Activated B cell treated with CpG ODN at 0.5 μM for 24 hours (primary cell): ENCODE measurements around the gene SNAI1. TPM values are rescaled to one million over a fixed set of nuclear protein-coding genes. Genes with fewer than 3 reads are reported as not detected.
"Not testable (repeated sequence)": the region's sequence is repeated elsewhere in the genome, so short reads cannot be mapped to it uniquely, and the experiment has no call there.

Experiments used
- ATAC-seq: fragments of 200-7000 bp; cut with Tn5 transposase; one replicate; pipeline ENCODE4 v1.10.0; 2021; ENCODE audit warnings: low read depth, mild to moderate bottlenecking, moderate library complexity
- CTCF ChIA-PET: fragments of 350-600 bp; sonication (Branson Sonifier 250); formaldehyde crosslinking; loops from one replicate; lab custom pipeline; 2021; ENCODE audit warnings: antibody characterized with exemption; lab: Charles Lee
- POLR2A ChIA-PET: fragments of 350-600 bp; sonication (Branson Sonifier 250); formaldehyde crosslinking; loops from one replicate; lab custom pipeline; 2021; ENCODE audit warnings: antibody characterized with exemption; lab: Charles Lee
- DNase-seq: peaks from one replicate; pipeline ENCODE4 v3.0.0; 2022
- H3K27ac Mint-ChIP-seq: one replicate; pipeline ENCODE4 v1.8.0; 2020; ENCODE audit warnings: mixed read lengths
- H3K27me3 Mint-ChIP-seq: one replicate; pipeline ENCODE4 v1.8.0; 2021; ENCODE audit warnings: mixed read lengths
- H3K36me3 Mint-ChIP-seq: one replicate; pipeline ENCODE4 v1.8.0; 2021; ENCODE audit warnings: low read depth, mixed read lengths
- H3K4me1 Mint-ChIP-seq: one replicate; pipeline ENCODE4 v1.8.0; 2021; ENCODE audit warnings: mixed read lengths
- H3K4me3 Mint-ChIP-seq: one replicate; pipeline ENCODE4 v1.8.0; 2020; ENCODE audit warnings: mild to moderate bottlenecking, mixed read lengths
- H3K9me3 Mint-ChIP-seq: one replicate; pipeline ENCODE4 v1.8.0; 2020; ENCODE audit warnings: mixed read lengths
- CTCF ChIP-seq: fragments of 200-600 bp; IDR thresholded peaks from one replicate; pipeline ENCODE4 v1.8.0; 2022; ENCODE audit warnings: antibody characterized with exemption, mild to moderate bottlenecking
- intact Hi-C: fragments of 100-400 bp; cut with micrococcal nuclease; formaldehyde crosslinking; loops from one replicate; pipeline ENCODE4 v1.15.1; 2024
- total RNA-seq: library from RNA; stranded (reverse); gene quantifications from 2 replicates; pipeline ENCODE4 v1.2.3, GENCODE V29; 2022

SNAI1 gene
- total RNA-seq, 1 donor from 2014 or later = 0.67 TPM

- no peaks in the 10 kb centered on the region for H3K9me3 Mint-ChIP-seq
- peak overlapping the region; percentile 75 for H3K27ac Mint-ChIP-seq
- TF ChIP-seq CTCF = no peak
- peaks cover 19% of the 10 kb centered on the region for H3K4me1 Mint-ChIP-seq
- ChIA-PET POLR2A (no interaction called here), CTCF (no interaction called here)
- peaks cover 54% of the 10 kb centered on the region for H3K36me3 Mint-ChIP-seq
- ATAC-seq (no peak), DNase-seq (no peak)
- intact Hi-C loops = no loop called here
- no peaks in the 10 kb centered on the region for H3K27me3 Mint-ChIP-seq
- no peak overlapping the region for H3K4me3 Mint-ChIP-seq
These were observed 26.1 kb upstream of the SNAI1 start for GRCh38 chr20:49956689-49957088.

GRCh38 chr20:49957089-49957938 is 25.5 kb upstream of the SNAI1 start:
- H3K27me3 Mint-ChIP-seq, H3K4me3 Mint-ChIP-seq, H3K9me3 Mint-ChIP-seq, intact Hi-C loops, DNase-seq, ATAC-seq: not testable (repeated sequence)
- Mint-ChIP-seq H3K4me1 (peaks cover 19% of the 10 kb centered on the region), H3K27ac (peak overlapping the region; percentile 75), H3K36me3 (peaks cover 48% of the 10 kb centered on the region)
- ChIA-PET CTCF (interaction anchor here (0.9 kb wide), 1 partner anchor 114 kb away, joined by 3 read pairs; no protein-coding TSS in a partner anchor), POLR2A (interaction anchor here (0.6 to 1.1 kb wide), 2 partner anchors 21 to 248 kb away, joined by 3 read pairs; partner anchors contain the start of gene RNF114)

- Mint-ChIP-seq H3K4me1 (peaks cover 19% of the 10 kb centered on the region), H3K9me3 (no peaks in the 10 kb centered on the region), H3K4me3 (no peak overlapping the region), H3K36me3 (peaks cover 21% of the 10 kb centered on the region), H3K27ac (no peak overlapping the region), H3K27me3 (no peaks in the 10 kb centered on the region)
- ChIA-PET POLR2A (no interaction called here), CTCF (no interaction called here)
- intact Hi-C loops = no loop called here
- ATAC-seq (no peak), DNase-seq (no peak)
- no peak for TF ChIP-seq CTCF
These were observed 21.4 kb upstream of the SNAI1 start for GRCh38 chr20:49961413-49961812.

GRCh38 chr20:49964964-49965780 is 17.6 kb upstream of the SNAI1 start:
- DNase-seq = no peak
- intact Hi-C loops = no loop called here
- TF ChIP-seq CTCF = no peak
- H3K9me3 Mint-ChIP-seq = no peaks in the 10 kb centered on the region
- H3K4me3 Mint-ChIP-seq = no peak overlapping the region
- ChIA-PET CTCF (interaction anchor here (0.9 to 2.1 kb wide), 4 partner anchors 11 to 106 kb away, joined by 3 to 7 read pairs (median 3); no protein-coding TSS in a partner anchor), POLR2A (no interaction called here)
- no peak overlapping the region for H3K27ac Mint-ChIP-seq
- no peaks in the 10 kb centered on the region for H3K27me3 Mint-ChIP-seq
- no peak for ATAC-seq
- peaks cover 2% of the 10 kb centered on the region for H3K4me1 Mint-ChIP-seq
- H3K36me3 Mint-ChIP-seq = peaks cover 2% of the 10 kb centered on the region

- ChIA-PET CTCF (interaction anchor here (1.4 to 2.1 kb wide), 2 partner anchors 13 to 106 kb away, joined by 6 to 7 read pairs; no protein-coding TSS in a partner anchor), POLR2A (no interaction called here)
- no peak for DNase-seq
- Mint-ChIP-seq H3K4me3 (no peak overlapping the region), H3K27me3 (no peaks in the 10 kb centered on the region), H3K27ac (no peak overlapping the region), H3K4me1 (peaks cover 2% of the 10 kb centered on the region), H3K9me3 (no peaks in the 10 kb centered on the region), H3K36me3 (peaks cover 2% of the 10 kb centered on the region)
- no peak for ATAC-seq
- intact Hi-C loops = no loop called here
- TF ChIP-seq CTCF = no peak
These were observed 16.9 kb upstream of the SNAI1 start for GRCh38 chr20:49965781-49966305.
